H1 (cell line): ENCODE measurements around the gene CPPED1. TPM values are rescaled to one million over a fixed set of nuclear protein-coding genes. Genes with fewer than 3 reads are reported as not detected.

Experiments used
- CTCF ChIA-PET: fragments of 300-600 bp; sonication (Branson Sonifier 250); formaldehyde crosslinking; loops from one replicate; lab custom pipeline; 2021; ENCODE audit not compliant: partially characterized antibody; lab: Charles Lee
- POLR2A ChIA-PET: fragments of 300-600 bp; sonication (Branson Sonifier 250); formaldehyde crosslinking; loops from one replicate; lab custom pipeline; 2021; ENCODE audit warnings: inconsistent platforms; ENCODE audit not compliant: partially characterized antibody; lab: Charles Lee
- DNase-seq, 2 experiments: peaks; one replicate each; pipeline versions ENCODE4 v3.0.0 to v3.0.0-alpha.2; 2010 to 2022; ENCODE audit warnings: low spot score in 2 of 2, low read depth in 1 of 2, mixed read lengths in 1 of 2
- FAIRE-seq: peaks from 2 replicates; lab custom pipeline; 2011; peaks lifted over from hg19 to GRCh38; lab: Jason Lieb, UNC
- H2AFZ ChIP-seq: 2 replicates; pipeline ENCODE4 v1.8.1; 2012; ENCODE audit warnings: low read length, inconsistent platforms
- H2AK5ac ChIP-seq: 2 replicates; pipeline ENCODE4 v1.6.1; 2013; ENCODE audit warnings: low read depth, low read length
- H2BK120ac ChIP-seq: replicated peaks from 2 replicates; pipeline ENCODE3; 2013; ENCODE audit warnings: low read depth, low read length, inconsistent platforms
- H2BK12ac ChIP-seq: 2 replicates; pipeline ENCODE4 v1.6.1; 2013; ENCODE audit warnings: low read depth, low read length
- H2BK15ac ChIP-seq: 2 replicates; pipeline ENCODE4 v1.6.1; 2013; ENCODE audit warnings: low read length
- H2BK20ac ChIP-seq: 2 replicates; pipeline ENCODE4 v1.6.1; 2013; ENCODE audit warnings: low read length
- H2BK5ac ChIP-seq: 2 replicates; pipeline ENCODE4 v1.6.1; 2013; ENCODE audit warnings: low read depth, low read length
- H3K14ac ChIP-seq: 2 replicates; pipeline ENCODE4 v1.6.1; 2013; ENCODE audit warnings: inconsistent platforms; ENCODE audit not compliant: insufficient read length
- H3K18ac ChIP-seq: 2 replicates; pipeline ENCODE4 v1.6.1; 2013; ENCODE audit warnings: low read length; ENCODE audit errors: extremely low read depth
- H3K23ac ChIP-seq: 2 replicates; pipeline ENCODE4 v1.6.1; 2013; ENCODE audit warnings: inconsistent platforms; ENCODE audit not compliant: insufficient read length
- H3K23me2 ChIP-seq: 2 replicates; pipeline ENCODE4 v1.6.1; 2013; ENCODE audit warnings: low read depth, low read length
- H3K27ac ChIP-seq: 2 replicates; pipeline ENCODE4 v1.6.1; 2011; ENCODE audit warnings: low read depth, low read length, inconsistent platforms
- H3K27me3 ChIP-seq, 4 experiments: replicated peaks in 1 of 4; 1 replicate in 1 of 4; 2 replicates in 3 of 4; pipeline versions ENCODE4 v1.6.1 to v1.8.1; 2011 to 2013; ENCODE audit warnings: low read length in 3 of 4, mild to moderate bottlenecking in 3 of 4, inconsistent platforms in 2 of 4, mixed read lengths in 2 of 4, moderate library complexity in 1 of 4; ENCODE audit not compliant: control insufficient read depth in 3 of 4, insufficient read depth in 3 of 4; ENCODE audit errors: extremely low read depth in 1 of 4
- H3K36me3 ChIP-seq, 4 experiments: 2 replicates each; pipeline versions ENCODE4 v1.6.1 to v1.8.1; 2011 to 2013; ENCODE audit warnings: mild to moderate bottlenecking in 4 of 4, low read length in 3 of 4, moderate library complexity in 2 of 4, control low read depth in 1 of 4, inconsistent platforms in 1 of 4; ENCODE audit not compliant: insufficient read depth in 4 of 4, control insufficient read depth in 2 of 4
- H3K4ac ChIP-seq: replicated peaks from 2 replicates; pipeline ENCODE3; 2013; ENCODE audit warnings: low read length, low read depth, mixed read lengths, inconsistent platforms; ENCODE audit not compliant: insufficient read length
- H3K4me1 ChIP-seq, 4 experiments: replicated peaks in 1 of 4; 1 replicate in 1 of 4; 2 replicates in 3 of 4; pipeline versions ENCODE4 v1.6.1 to v1.8.1; 2011 to 2013; ENCODE audit warnings: low read length in 3 of 4, inconsistent platforms in 2 of 4, mixed read lengths in 1 of 4; ENCODE audit not compliant: insufficient read depth in 4 of 4, control insufficient read depth in 3 of 4
- H3K4me2 ChIP-seq, 2 experiments: 2 replicates each; pipeline versions ENCODE4 v1.6.1 to v1.8.1; 2011 to 2013; ENCODE audit warnings: low read depth in 2 of 2, low read length in 2 of 2, control low read depth in 1 of 2, inconsistent platforms in 1 of 2, mild to moderate bottlenecking in 1 of 2; ENCODE audit not compliant: insufficient read depth in 1 of 2
- H3K4me3 ChIP-seq, 4 experiments: fragments of 200-600, 300-600 bp in 1 of 4; sonication (generic), shearing (Covaris generic), sonication (Bioruptor Twin) in 1 of 4; 2 replicates each; pipeline versions ENCODE4 v1.5.1 to v1.8.1; 2011 to 2016; ENCODE audit warnings: low read length in 4 of 4, low read depth in 3 of 4, control low read depth in 2 of 4, inconsistent platforms in 2 of 4, mild to moderate bottlenecking in 2 of 4, mixed read lengths in 1 of 4, moderate library complexity in 1 of 4; ENCODE audit not compliant: insufficient read depth in 2 of 4; ENCODE audit errors: extremely low read depth in 1 of 4
- H3K56ac ChIP-seq: replicated peaks from 2 replicates; pipeline ENCODE3; 2013; ENCODE audit warnings: low read depth, mild to moderate bottlenecking, mixed read lengths, low read length, inconsistent platforms; ENCODE audit not compliant: insufficient read length
- H3K79me1 ChIP-seq: 2 replicates; pipeline ENCODE4 v1.6.1; 2013; ENCODE audit warnings: low read depth, low read length, control low read depth
- H3K79me2 ChIP-seq, 2 experiments: 2 replicates each; pipeline versions ENCODE4 v1.6.1 to v1.8.1; 2012 to 2013; ENCODE audit warnings: low read length in 2 of 2, mild to moderate bottlenecking in 2 of 2, inconsistent platforms in 1 of 2; ENCODE audit not compliant: insufficient read depth in 2 of 2, control insufficient read depth in 1 of 2
- H3K9ac ChIP-seq, 4 experiments: replicated peaks in 1 of 4; 1 replicate in 1 of 4; 2 replicates in 3 of 4; pipeline versions ENCODE4 v1.6.1 to v1.8.1; 2011 to 2013; ENCODE audit warnings: low read depth in 3 of 4, low read length in 3 of 4, control low read depth in 2 of 4, mild to moderate bottlenecking in 2 of 4, moderate library complexity in 2 of 4, inconsistent platforms in 1 of 4; ENCODE audit errors: extremely low read depth in 1 of 4
- H3K9me3 ChIP-seq, 2 experiments: 2 replicates each; pipeline versions ENCODE4 v1.6.1 to v1.8.1; 2012 to 2013; ENCODE audit warnings: mild to moderate bottlenecking in 2 of 2, moderate library complexity in 2 of 2, control low read depth in 1 of 2, inconsistent platforms in 1 of 2, low read depth in 1 of 2, low read length in 1 of 2, mixed read lengths in 1 of 2; ENCODE audit not compliant: insufficient read depth in 2 of 2
- H4K20me1 ChIP-seq, 2 experiments: replicated peaks in 1 of 2; 2 replicates each; pipeline versions ENCODE3 to v1.8.1; 2011 to 2013; ENCODE audit warnings: inconsistent platforms in 2 of 2, low read length in 2 of 2, mild to moderate bottlenecking in 1 of 2; ENCODE audit not compliant: insufficient read depth in 2 of 2, control insufficient read depth in 1 of 2
- H4K5ac ChIP-seq: 2 replicates; pipeline ENCODE4 v1.6.1; 2013; ENCODE audit warnings: low read length, low read depth, mixed read lengths, inconsistent platforms; ENCODE audit not compliant: insufficient read length
- H4K8ac ChIP-seq: 2 replicates; pipeline ENCODE4 v1.8.0; 2013; ENCODE audit warnings: mild to moderate bottlenecking, moderate library complexity, low read length, inconsistent platforms; ENCODE audit not compliant: insufficient read depth; ENCODE audit errors: extremely low read depth
- H4K91ac ChIP-seq: replicated peaks from 2 replicates; pipeline ENCODE3; 2013; ENCODE audit warnings: low read length, mixed read lengths, inconsistent platforms; ENCODE audit not compliant: insufficient read length
- ATF3 ChIP-seq: IDR thresholded peaks from 2 replicates; pipeline ENCODE4 v1.6.1; 2011; ENCODE audit warnings: low read depth, mild to moderate bottlenecking, low read length; ENCODE audit not compliant: insufficient read depth
- BCL11A ChIP-seq, 2 experiments: IDR thresholded peaks; one replicate each; pipeline ENCODE4 v1.6.1; 2011; ENCODE audit warnings: low read depth in 2 of 2, low read length in 2 of 2, mild to moderate bottlenecking in 2 of 2
- FOSL1 ChIP-seq: IDR thresholded peaks from 2 replicates; pipeline ENCODE4 v1.6.1; 2011; ENCODE audit warnings: mild to moderate bottlenecking, low read depth, low read length, moderate library complexity; ENCODE audit not compliant: insufficient read depth
- HDAC6 ChIP-seq: IDR thresholded peaks from one replicate; pipeline ENCODE4 v1.7.1; 2012; ENCODE audit warnings: low read depth, mild to moderate bottlenecking, inconsistent platforms, low read length, moderate library complexity
- POLR2AphosphoS5 ChIP-seq: IDR thresholded peaks from 2 replicates; pipeline ENCODE4 v1.6.1; 2011; ENCODE audit warnings: low read depth, low read length
- RNF2 ChIP-seq: fragments of 200-900, 300-1000 bp; sonication (generic); IDR thresholded peaks from 2 replicates; pipeline ENCODE4 v1.7.1; 2016; ENCODE audit warnings: borderline replicate concordance, low read depth, mild to moderate bottlenecking, antibody characterized with exemption, low read length; ENCODE audit not compliant: poor library complexity, severe bottlenecking; ENCODE audit errors: missing control alignments
- SIN3A ChIP-seq, 2 experiments: IDR thresholded peaks in 1 of 2; conservative IDR thresholded peaks in 1 of 2; 2 replicates each; pipeline ENCODE4 v1.6.1; 2011 to 2012; ENCODE audit warnings: low read length in 2 of 2, improper control_type of control experiment in 1 of 2, low read depth in 1 of 2, mild to moderate bottlenecking in 1 of 2
- SIX5 ChIP-seq: IDR thresholded peaks from 2 replicates; pipeline ENCODE4 v1.6.1; 2011; ENCODE audit warnings: mild to moderate bottlenecking, low read depth, low read length
- TAF1 ChIP-seq: IDR thresholded peaks from 2 replicates; pipeline ENCODE4 v1.6.1; 2011; ENCODE audit warnings: mild to moderate bottlenecking, low read depth, low read length
- TCF12 ChIP-seq: IDR thresholded peaks from 2 replicates; pipeline ENCODE4 v1.6.1; 2011; ENCODE audit warnings: low read depth, mild to moderate bottlenecking, low read length
- WGBS, 2 experiments: shearing (Covaris generic) in 1 of 2; methylation state at CpG; one replicate each; pipeline versions ENCODE4 v1.1.6 to v1.1.7; 2013 to 2015; ENCODE audit warnings: low lambda C conversion rate in 2 of 2, mixed read lengths in 2 of 2, inconsistent platforms in 1 of 2, low coverage in 1 of 2, missing lambda C conversion rate in 1 of 2; ENCODE audit not compliant: insufficient replicate concordance in 2 of 2, insufficient coverage in 1 of 2, insufficient read length in 1 of 2; ENCODE audit errors: extremely low coverage in 1 of 2, missing lambda C conversion rate in 1 of 2; 5-methylcytosine and 5-hydroxymethylcytosine counted together
- polyA plus RNA-seq, 7 experiments: library from polyadenylated mRNA; depleted of rRNA in 3 of 7; stranded (reverse) in 5 of 7; unstranded in 2 of 7; fragments of >200 nt in 5 of 7; fragments of 200-250 nt in 2 of 7; gene quantifications; 1 replicate in 5 of 7; 2 replicates in 1 of 7; 4 replicates in 1 of 7; pipeline versions ENCODE4 v1.2.1 to v1.2.3, GENCODE V29; 2011 to 2013; ENCODE audit warnings: missing spikeins in 2 of 7, mixed read lengths in 2 of 7
- total RNA-seq: library from RNA; stranded (reverse); fragmentation: NEBNext Ultra II Directional; extraction: Animal tissue kit (Norgen Biotek cat#: 25700); gene quantifications from 2 replicates; pipeline ENCODE4 v1.2.1, GENCODE V29; 2021

Gene CPPED1
- total and polyA plus RNA-seq, 2 of the 8 experiments (the other 6 are each of a cell fraction or from before 2014, with no cell fraction given) = 3.5 to 11.2 TPM

- no peaks in the 10 kb centered on the region for H3K23me2 ChIP-seq
- no peaks in the 10 kb centered on the region for H3K79me1 ChIP-seq
- H3K4me1 ChIP-seq = no peaks in the 10 kb centered on the region
- WGBS, 2 experiments = 100% methylated on average over 2 of the region's 2 CpGs; no CpG with 5 or more reads in 1 of the 2 experiments
- no peak overlapping the region for H3K27ac ChIP-seq
- H2BK20ac ChIP-seq = no peak overlapping the region
- H3K4me3 ChIP-seq = no peak overlapping the region
- H3K56ac ChIP-seq = no peak overlapping the region
- TF ChIP-seq RNF2 (no peak), POLR2AphosphoS5 (no peak), BCL11A (IDR thresholded peaks at IDR 0.05; ENCODE audit: low read depth in 2 of 2, low read length in 2 of 2) (no peak), ATF3 (no peak), SIX5 (no peak), TAF1 (no peak), FOSL1 (no peak), SIN3A (conservative IDR thresholded peaks at IDR 0.05 in 1 of 2, IDR thresholded peaks at IDR 0.05 in 1 of 2; ENCODE audit: low read depth in 1 of 2, low read length in 2 of 2) (no peak), TCF12 (no peak), HDAC6 (no peak)
- no peaks in the 10 kb centered on the region for H3K27me3 ChIP-seq
- no peak overlapping the region for H3K18ac ChIP-seq
- no peak overlapping the region for H4K91ac ChIP-seq
- no peak overlapping the region for H2BK120ac ChIP-seq
- H3K23ac ChIP-seq = no peak overlapping the region
- CTCF ChIA-PET = interaction anchor here (1.3 kb wide), 1 partner anchor 80 kb away, joined by 4 read pairs; no protein-coding TSS in a partner anchor
- H2BK12ac ChIP-seq = no peak overlapping the region
- no peak overlapping the region for H4K8ac ChIP-seq
- H2AK5ac ChIP-seq = no peak overlapping the region
- no peaks in the 10 kb centered on the region for H3K36me3 ChIP-seq
- H4K5ac ChIP-seq = no peak overlapping the region
- H3K4ac ChIP-seq = no peak overlapping the region
- H2BK15ac ChIP-seq = no peak overlapping the region
- H3K9ac ChIP-seq = no peak overlapping the region
- no peak overlapping the region for H3K4me2 ChIP-seq
- no peak for FAIRE-seq
- no peaks in the 10 kb centered on the region for H3K9me3 ChIP-seq
- H3K14ac ChIP-seq = no peak overlapping the region
- POLR2A ChIA-PET = no interaction called here
- no peaks in the 10 kb centered on the region for H3K79me2 ChIP-seq
- H4K20me1 ChIP-seq = no peaks in the 10 kb centered on the region
- H2AFZ ChIP-seq = no peak overlapping the region
- H2BK5ac ChIP-seq = no peak overlapping the region
- no peak for DNase-seq
These were observed 149.8 kb downstream of the CPPED1 start for GRCh38 chr16:12653820-12654392.
